AG04449 (cell line): ENCODE results near the gene REEP3.
"Not testable (repeated sequence)": the region's sequence is repeated elsewhere in the genome, so short reads cannot be mapped to it uniquely, and the experiment has no call there.

ENCODE experiments used
- CTCF ChIA-PET: fragments of 350-600 bp; formaldehyde crosslinking; extraction: SDS; loops from one replicate; lab custom pipeline; 2021; ENCODE audit warnings: antibody characterized with exemption; lab: Yijun Ruan, JAX
- POLR2A ChIA-PET: fragments of 400-600, 350-600 bp; formaldehyde crosslinking; extraction: SDS; loops from one replicate; lab custom pipeline; 2020; ENCODE audit warnings: antibody characterized with exemption, inconsistent platforms; lab: Yijun Ruan, JAX
- DNase-seq: peaks from one replicate; pipeline ENCODE4 v3.0.0-alpha.2; 2010; ENCODE audit warnings: low read depth, low spot score
- H3K4me3 ChIP-seq: 2 replicates; pipeline ENCODE4 v1.5.1; 2011; ENCODE audit warnings: low read depth, mild to moderate bottlenecking, control low read depth, low read length
- CTCF ChIP-seq: IDR thresholded peaks from one replicate; pipeline ENCODE4 v1.5.1; 2011; ENCODE audit warnings: mild to moderate bottlenecking, moderate library complexity, low read length, control low read depth, inconsistent platforms; ENCODE audit not compliant: insufficient read depth; ENCODE audit errors: missing control alignments

REEP3 gene

GRCh38 chr10:63657761-63658160 lies 136.6 kb downstream of the REEP3 start:
- no peak overlapping the region for H3K4me3 ChIP-seq
- ChIA-PET POLR2A (no interaction called here), CTCF (interaction anchor here (0.7 to 0.8 kb wide), 2 partner anchors 24 to 62 kb away, joined by 3 read pairs; no protein-coding TSS in a partner anchor)
- no peak for TF ChIP-seq CTCF
- DNase-seq, result no peak

DNA sequence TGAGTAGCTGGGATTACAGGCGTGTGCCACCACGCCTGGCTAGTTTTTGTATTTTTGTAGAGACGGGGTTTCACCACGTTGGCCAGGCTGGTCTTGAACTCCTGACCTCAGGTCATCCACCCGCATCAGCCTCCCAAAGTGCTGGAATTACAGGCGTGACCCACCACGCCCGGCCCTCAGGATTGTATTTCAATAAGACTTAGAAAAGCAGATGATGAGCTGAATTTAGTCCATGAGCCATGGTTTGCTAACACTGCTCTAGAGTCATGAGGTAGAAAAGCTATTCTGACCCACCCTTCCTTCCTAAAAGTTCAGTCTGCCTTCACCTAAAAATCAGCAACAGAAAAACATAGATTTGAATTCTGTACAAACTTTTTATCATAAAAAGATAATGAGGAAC lies 139.7 kb downstream of the REEP3 start:
- CTCF ChIA-PET, result interaction anchor here (2.4 kb wide), 1 partner anchor 27 kb away, joined by 6 read pairs; no protein-coding TSS in a partner anchor

DNA sequence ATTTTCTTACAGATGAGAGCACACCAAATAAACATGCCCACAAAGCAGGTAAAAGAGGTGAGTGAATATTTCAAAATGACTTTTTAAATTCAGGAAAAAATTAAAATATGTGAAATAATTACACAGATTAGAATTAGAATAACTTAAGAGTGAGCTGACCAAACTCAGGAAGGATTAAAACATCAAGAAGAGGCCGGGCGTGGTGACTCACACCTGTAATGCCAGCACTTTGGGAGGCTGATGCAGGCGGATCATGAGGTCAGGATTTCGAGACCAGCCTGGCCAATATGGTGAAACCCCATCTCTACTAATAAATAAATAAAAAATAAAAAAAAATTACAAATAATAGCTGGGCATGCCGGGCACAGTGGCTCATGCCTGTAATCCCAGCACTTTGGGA lies 140.1 kb downstream of the REEP3 start:
- no peak for TF ChIP-seq CTCF
- CTCF ChIA-PET, result interaction anchor here (2.4 kb wide), 1 partner anchor 27 kb away, joined by 6 read pairs; no protein-coding TSS in a partner anchor
- POLR2A ChIA-PET, result no interaction called here
- H3K4me3 ChIP-seq, result no peak overlapping the region
- DNase-seq, result no peak

More for the DNA sequence above, 139.7 kb downstream of the REEP3 start:
- POLR2A ChIA-PET, DNase-seq, H3K4me3 ChIP-seq: not testable (repeated sequence)

DNA sequence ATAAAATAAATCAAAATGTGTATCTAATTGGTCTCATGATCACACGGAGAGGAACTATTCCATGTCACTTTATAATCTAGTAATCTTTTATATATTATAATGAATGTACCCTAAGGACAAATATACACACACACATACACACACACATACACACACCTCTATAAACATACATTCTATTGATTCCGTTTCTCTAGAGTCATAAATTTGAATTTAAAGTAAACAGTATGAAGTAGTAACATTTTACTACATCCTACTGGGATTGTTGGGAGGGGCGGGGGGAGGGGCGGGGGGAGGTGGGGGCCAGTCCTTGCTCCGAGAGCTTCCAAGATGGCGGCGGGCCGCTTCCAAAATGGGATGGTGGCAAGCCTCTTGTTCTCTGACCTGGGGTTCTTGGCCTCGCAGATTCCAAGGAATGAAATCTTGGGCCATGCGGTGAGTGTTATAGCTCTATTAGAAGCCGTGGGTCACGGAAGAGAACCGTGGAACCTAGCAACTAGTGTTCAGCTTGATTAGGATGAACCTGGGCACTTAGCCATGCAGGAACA lies 143.2 kb downstream of the REEP3 start:
- ChIA-PET POLR2A (no interaction called here), CTCF (no interaction called here)
- H3K4me3 ChIP-seq, result no peak overlapping the region
- no peak for TF ChIP-seq CTCF
- no peak for DNase-seq

DNA sequence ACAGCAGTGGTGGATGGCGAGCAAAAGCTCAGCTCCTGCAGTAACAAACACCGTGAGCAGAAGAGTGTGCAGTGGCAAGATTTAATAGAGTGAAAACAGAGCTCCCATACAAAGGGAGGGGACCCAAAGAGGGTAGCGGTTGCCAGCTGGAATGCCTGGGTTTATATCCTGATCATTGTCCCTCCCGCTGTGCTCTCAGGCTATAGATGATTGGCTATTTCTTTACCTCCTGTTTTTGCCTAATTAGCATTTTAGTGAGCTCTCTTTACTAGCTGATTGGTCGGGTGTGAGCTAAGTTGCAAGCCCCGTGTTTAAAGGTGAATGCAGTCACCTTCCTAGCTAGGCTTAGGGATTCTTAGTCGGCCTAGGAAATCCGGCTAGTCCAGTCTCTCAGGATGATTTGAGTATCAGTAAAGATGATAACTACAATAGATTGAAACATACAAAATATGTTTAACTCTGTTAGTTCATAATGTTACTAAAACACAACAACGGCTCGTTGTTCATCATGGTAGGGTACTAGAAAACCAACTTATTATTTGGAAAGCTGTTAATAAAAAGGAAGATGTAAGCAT lies 143.9 kb downstream of the REEP3 start:
- DNase-seq, POLR2A ChIA-PET, CTCF ChIA-PET, H3K4me3 ChIP-seq: not testable (repeated sequence)

DNA sequence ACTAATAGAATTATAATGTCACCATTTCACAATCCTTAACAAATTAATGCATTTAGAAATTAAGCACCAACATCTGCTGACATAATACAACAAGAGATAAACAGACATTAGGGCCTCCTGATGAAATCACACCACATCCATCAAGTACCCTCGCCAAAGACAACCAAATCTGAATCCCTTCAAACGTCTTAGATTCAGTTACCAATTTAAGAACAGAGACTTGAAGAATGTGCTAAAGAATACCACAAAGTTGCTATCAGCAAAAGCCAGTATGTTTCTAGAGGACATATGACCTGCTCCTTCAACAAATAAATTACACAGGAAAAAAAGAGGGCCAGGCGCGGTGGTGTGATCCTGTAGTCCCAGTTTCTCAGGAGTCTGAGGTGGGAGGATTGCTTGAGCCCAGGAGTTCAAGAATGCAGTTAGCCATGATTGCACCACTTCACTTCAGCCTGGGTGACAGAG lies 144.5 kb downstream of the REEP3 start:
- POLR2A ChIA-PET, result no interaction called here
- no peak for DNase-seq
- CTCF ChIA-PET, result no interaction called here
- no peak overlapping the region for H3K4me3 ChIP-seq
- no peak for TF ChIP-seq CTCF

GRCh38 chr10:63666836-63667383 lies 145.7 kb downstream of the REEP3 start:
- TF ChIP-seq CTCF, result no peak
- ChIA-PET CTCF (interaction anchor here (1.8 kb wide), 1 partner anchor 53 kb away, joined by 9 read pairs; no protein-coding TSS in a partner anchor), POLR2A (no interaction called here)
- peak; percentile 88 for DNase-seq
- H3K4me3 ChIP-seq, result no peak overlapping the region
